ENCODE measurements around the gene MAD2L1BP. TPM values are rescaled to one million over a fixed set of nuclear protein-coding genes. Genes with fewer than 3 reads are reported as not detected.
"Not testable (repeated sequence)": the region's sequence is repeated elsewhere in the genome, so short reads cannot be mapped to it uniquely, and the experiment has no call there.

Gene MAD2L1BP
- total RNA-seq, 6 experiments from 2014 or later, result 23.6 to 26.7 (median 26.4) TPM

DNA sequence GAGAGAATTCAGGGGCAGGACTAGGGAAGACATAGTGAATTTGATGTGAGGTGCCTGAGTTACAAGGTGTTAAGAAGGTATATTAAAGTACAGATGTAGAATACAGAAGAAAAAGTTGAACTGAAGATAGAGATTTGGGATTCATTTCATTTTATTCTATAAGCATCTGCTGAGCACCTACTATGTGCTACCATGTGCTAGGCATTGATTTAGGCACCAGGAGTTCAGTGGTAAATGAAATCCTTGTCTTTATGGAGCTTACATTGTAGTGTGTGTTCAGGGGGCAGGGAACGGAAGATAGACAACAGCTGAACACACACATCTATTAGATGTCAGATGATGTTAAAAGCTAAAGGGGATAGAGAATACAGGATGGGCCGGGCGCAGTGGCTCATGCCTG lies 12.0 kb downstream of the MAD2L1BP start:
- TF ChIP-seq, protein P1, sequence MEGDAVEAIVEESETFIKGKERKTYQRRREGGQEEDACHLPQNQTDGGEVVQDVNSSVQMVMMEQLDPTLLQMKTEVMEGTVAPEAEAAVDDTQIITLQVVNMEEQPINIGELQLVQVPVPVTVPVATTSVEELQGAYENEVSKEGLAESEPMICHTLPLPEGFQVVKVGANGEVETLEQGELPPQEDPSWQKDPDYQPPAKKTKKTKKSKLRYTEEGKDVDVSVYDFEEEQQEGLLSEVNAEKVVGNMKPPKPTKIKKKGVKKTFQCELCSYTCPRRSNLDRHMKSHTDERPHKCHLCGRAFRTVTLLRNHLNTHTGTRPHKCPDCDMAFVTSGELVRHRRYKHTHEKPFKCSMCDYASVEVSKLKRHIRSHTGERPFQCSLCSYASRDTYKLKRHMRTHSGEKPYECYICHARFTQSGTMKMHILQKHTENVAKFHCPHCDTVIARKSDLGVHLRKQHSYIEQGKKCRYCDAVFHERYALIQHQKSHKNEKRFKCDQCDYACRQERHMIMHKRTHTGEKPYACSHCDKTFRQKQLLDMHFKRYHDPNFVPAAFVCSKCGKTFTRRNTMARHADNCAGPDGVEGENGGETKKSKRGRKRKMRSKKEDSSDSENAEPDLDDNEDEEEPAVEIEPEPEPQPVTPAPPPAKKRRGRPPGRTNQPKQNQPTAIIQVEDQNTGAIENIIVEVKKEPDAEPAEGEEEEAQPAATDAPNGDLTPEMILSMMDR (IDR thresholded peaks at IDR 0.05), result no peak
- no peaks in the 10 kb centered on the region for H3K36me3 Mint-ChIP-seq (ENCODE audit: low read depth)

GRCh38 chr6:43648248-43648647 lies 12.6 kb downstream of the MAD2L1BP start:
- Mint-ChIP-seq H3K27ac (no peak overlapping the region), H3K36me3 (ENCODE audit: low read depth) (no peaks in the 10 kb centered on the region), H3K4me1 (ENCODE audit: low read depth) (peaks cover 7% of the 10 kb centered on the region), H3K27me3 (ENCODE audit: insufficient read depth) (peaks cover 5% of the 10 kb centered on the region), H3K9me3 (no peaks in the 10 kb centered on the region), H3K4me3 (no peak overlapping the region)
- DNase-seq, result no peak
- TF ChIP-seq, protein P1 (IDR thresholded peaks at IDR 0.05), result no peak

More for the DNA sequence above, 12.0 kb downstream of the MAD2L1BP start:
- Mint-ChIP-seq H3K9me3 (no peaks in the 10 kb centered on the region), H3K4me1 (ENCODE audit: low read depth) (peaks cover 7% of the 10 kb centered on the region), H3K27ac (no peak overlapping the region), H3K27me3 (ENCODE audit: insufficient read depth) (peaks cover 5% of the 10 kb centered on the region), H3K4me3 (no peak overlapping the region)
- DNase-seq, result no peak

DNA sequence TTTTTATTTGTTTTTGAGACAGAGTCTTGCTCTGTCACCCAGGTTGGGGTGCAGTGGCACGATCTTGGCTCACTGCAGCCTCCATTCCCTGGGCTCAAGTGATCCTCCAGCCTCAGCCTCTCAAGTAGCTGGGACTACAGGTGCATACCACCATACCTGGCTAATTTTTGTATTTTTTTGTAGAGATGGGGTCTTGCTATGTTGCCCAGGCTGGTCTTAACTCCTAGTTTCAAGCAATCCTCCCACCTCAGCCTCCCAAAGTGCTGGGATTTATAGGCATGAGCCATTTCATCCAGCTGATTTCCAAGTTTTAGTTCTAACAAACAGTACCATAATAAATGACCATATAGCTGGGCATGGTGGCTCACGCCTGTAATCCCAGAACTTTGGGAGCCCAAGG lies 17.2 kb downstream of the MAD2L1BP start:
- DNase-seq, H3K27ac Mint-ChIP-seq: not testable (repeated sequence)

DNA sequence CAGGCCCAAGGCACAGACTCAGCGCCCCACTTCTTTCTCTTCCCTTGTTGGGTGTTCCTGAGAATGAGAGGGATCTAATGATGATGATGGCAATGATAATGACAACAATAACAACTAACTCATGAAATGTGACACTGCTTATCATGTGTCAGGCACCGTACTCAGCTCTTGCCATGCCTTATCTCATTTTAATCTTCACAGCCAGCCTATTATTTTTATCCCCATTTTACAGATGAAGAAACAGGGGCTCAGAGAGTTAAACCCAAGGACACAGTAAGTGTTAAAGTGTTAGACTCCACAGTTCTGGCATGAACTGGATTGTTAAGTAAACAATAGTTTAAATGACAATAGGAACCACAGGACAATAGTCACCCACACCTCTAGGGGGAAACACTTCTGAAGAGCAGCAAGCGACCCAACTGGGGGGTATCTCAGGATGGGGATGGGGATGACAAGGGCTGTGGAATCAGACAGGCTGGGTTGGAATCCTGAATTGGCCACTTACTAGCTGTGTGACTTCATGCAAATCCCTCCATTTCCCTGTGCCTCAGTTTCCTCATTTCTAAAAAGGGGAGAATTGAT lies 21.7 kb downstream of the MAD2L1BP start:
- peaks cover 6% of the 10 kb centered on the region; the same call in 1 of the 2 replicates for H3K36me3 Mint-ChIP-seq (ENCODE audit: low read depth)
- H3K27ac Mint-ChIP-seq, result no peak overlapping the region
- peaks cover 5% of the 10 kb centered on the region for H3K27me3 Mint-ChIP-seq (ENCODE audit: insufficient read depth)
- no peak for DNase-seq
- H3K9me3 Mint-ChIP-seq, result peaks cover 6% of the 10 kb centered on the region
- TF ChIP-seq, protein P1 (IDR thresholded peaks at IDR 0.05), result no peak
- no peaks in the 10 kb centered on the region for H3K4me1 Mint-ChIP-seq (ENCODE audit: low read depth)
- H3K4me3 Mint-ChIP-seq, result no peak overlapping the region

More for the DNA sequence above, 17.2 kb downstream of the MAD2L1BP start:
- H3K36me3 Mint-ChIP-seq (ENCODE audit: low read depth); H3K4me3 Mint-ChIP-seq; H3K4me1 Mint-ChIP-seq (ENCODE audit: low read depth); H3K9me3 Mint-ChIP-seq; H3K27me3 Mint-ChIP-seq (ENCODE audit: insufficient read depth): not testable (repeated sequence)

DNA sequence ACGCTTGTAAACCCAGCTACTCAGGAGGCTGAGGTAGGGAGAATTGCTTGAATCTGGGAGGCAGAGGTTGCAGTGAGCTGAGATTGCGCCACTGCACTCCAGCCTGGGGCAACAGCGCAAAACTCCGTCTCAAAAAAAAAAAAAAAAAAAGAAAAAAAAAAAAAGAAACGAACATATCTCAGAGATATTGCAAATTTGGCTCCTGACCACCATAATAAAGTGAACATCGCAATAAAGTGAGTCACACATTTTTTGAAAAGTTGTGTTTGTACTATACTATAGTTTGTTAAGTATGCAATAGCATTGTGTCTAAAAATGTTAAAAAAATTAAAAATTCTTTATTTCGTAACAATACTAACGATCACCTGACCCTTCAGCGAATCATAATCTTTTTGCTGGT lies 22.5 kb downstream of the MAD2L1BP start:
- Mint-ChIP-seq H3K36me3 (ENCODE audit: low read depth) (peaks cover 6% of the 10 kb centered on the region; the same call in 1 of the 2 replicates), H3K4me1 (ENCODE audit: low read depth) (peaks cover under 1% of the 10 kb centered on the region), H3K27me3 (ENCODE audit: insufficient read depth) (peaks cover 5% of the 10 kb centered on the region), H3K4me3 (no peak overlapping the region), H3K27ac (no peak overlapping the region), H3K9me3 (peaks cover 6% of the 10 kb centered on the region)
- TF ChIP-seq, protein P1 (IDR thresholded peaks at IDR 0.05), result no peak
- DNase-seq, result no peak

DNA sequence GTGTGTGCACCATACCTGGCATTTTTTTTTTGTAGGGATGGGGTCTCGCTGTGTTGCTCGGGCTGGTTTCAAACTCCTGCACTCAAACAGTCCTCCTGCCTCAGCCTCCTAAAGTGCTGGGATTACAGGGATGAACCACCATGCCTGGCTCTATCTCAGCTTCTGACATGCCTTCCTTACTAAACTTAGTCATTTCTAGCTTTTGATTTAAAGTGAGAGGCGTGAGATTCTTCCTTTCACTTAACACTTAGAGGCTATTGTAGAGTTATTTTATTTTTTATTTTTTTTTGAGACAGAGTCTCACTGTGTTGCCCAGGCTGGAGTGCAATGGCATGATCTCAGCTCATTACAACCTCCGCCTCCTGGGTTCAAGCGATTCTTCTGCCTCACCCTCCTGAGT lies 27.3 kb downstream of the MAD2L1BP start:
- H3K4me1 Mint-ChIP-seq (ENCODE audit: low read depth), result peaks cover 11% of the 10 kb centered on the region
- not testable (repeated sequence) for DNase-seq; H3K36me3 Mint-ChIP-seq (ENCODE audit: low read depth); H3K27ac Mint-ChIP-seq; H3K4me3 Mint-ChIP-seq; H3K9me3 Mint-ChIP-seq; H3K27me3 Mint-ChIP-seq (ENCODE audit: insufficient read depth)

Data from HFFc6 (cell line).